Occipital lobe (tissue), 2 donors: ENCODE measurements around the gene SDR42E2. TPM values are rescaled to one million over a fixed set of nuclear protein-coding genes. Genes with fewer than 3 reads are reported as not detected.
"Not testable (repeated sequence)": the region's sequence is repeated elsewhere in the genome, so short reads cannot be mapped to it uniquely, and the experiment has no call there.

Experiments used
- DNase-seq: peaks from one replicate; lab custom pipeline; 2025; lab: John Stamatoyannopoulos, UW
- total RNA-seq: library from RNA; depleted of rRNA; stranded (reverse); fragments of >200 nt; gene quantifications from one replicate; pipeline ENCODE4 v1.2.3, GENCODE V29; 2014

SDR42E2 gene
- total RNA-seq, 1 donor from 2014 or later = not detected

DNA sequence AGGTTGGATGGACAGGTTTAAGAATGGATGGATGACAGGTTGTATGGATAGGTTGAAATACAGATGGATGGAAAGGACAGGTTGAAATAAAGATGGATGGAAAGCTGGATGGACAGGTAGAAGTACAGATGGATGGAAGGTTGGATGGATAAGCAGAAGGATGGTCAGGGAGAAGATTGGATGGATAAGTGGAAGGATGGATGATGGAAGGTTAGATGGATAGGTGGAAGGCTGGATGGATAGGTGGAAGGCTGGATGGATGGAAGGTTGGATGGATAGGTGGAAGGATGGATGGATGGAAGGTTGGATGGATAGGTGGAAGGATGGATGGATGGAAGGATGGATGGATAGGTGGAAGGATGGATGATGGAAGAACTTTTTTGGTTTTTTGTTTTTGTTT, 905 bp upstream of the SDR42E2 start:
- DNase-seq = no peak

DNA sequence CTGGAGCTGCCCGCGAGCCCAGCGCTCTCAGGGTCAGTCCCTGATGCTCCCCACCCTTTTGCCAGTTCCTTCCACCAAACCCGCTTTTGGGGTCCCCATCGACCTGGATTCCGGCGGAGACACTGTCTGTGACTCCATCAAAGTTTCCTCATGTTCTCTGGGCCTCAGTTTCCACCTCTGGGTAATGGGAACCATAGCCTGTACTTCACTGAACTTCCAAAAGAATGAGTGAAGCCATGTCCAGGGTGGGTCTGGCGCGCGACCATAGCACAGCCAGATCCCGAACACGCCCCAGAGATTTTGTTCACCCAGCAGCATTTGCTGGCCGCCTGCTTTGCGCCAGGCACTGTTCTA, 327 bp downstream of the SDR42E2 start:
- no peak for DNase-seq

GRCh38 chr16:22163806-22164205, 1.5 kb downstream of the SDR42E2 start:
- no peak for DNase-seq

- no peak for DNase-seq
These were observed 2.2 kb downstream of the SDR42E2 start for GRCh38 chr16:22164482-22164881.

DNA sequence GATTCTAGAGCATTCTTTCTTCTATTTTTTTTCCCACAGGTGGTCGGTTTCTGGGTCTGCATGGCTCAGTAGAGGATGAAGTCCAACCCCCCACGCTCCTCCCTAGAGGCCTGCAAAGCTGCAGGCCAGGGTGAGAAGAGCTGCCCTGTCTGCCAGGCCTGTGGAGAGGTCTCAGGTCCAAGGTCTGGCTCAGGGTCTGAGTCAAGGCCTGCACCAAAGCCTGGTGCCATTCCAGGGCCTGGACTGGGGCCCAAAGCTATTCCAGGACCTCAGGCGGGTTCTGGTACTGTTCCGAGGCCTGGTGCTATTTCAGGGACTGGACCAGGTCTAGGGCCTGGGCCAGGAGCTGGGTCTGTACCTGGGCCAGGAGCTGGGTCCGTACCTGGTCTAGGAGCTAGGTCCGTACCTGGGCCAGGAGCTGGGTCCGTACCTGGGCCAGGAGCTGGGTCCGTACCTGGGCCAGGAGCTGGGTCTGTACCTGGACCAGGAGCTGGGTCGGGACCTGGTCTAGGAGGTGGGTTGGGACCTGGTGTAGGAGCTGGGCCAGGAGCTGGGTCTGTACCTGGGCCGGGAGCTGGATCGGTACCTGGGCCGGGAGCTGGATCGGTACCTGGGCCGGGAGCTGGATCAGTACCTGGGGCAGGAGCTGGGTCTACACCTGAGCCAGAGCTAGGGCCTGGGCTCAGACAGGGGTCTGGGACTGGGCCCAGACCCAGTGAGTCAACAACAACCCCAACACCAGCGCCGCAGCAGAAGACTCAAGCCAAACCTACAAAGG, 3.4 kb downstream of the SDR42E2 start:
- no peak for DNase-seq

- no peak for DNase-seq
These were observed 9.6 kb downstream of the SDR42E2 start for GRCh38 chr16:22171953-22172352.

DNA sequence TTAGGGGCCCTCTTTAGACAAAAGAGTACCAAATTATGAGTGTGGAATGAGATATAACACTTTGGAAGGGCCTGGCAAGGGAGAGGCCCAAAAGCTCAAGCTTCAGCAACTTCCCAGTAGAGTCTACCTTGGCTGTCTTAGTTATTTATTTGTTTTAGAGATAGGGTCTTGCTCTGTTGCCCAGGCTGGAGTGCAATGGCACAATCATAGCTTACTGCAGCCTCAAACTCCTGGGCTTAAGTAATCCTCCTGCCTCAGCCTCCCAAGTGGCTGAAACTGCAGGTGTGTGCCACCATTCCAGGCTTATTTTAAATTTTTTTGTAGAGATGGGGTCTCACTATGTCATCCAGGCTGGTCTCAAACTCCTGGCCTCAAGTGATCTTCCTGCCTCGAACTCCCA, 10.3 kb downstream of the SDR42E2 start:
- DNase-seq = not testable (repeated sequence)

GRCh38 chr16:22174642-22175041, 12.3 kb downstream of the SDR42E2 start:
- DNase-seq = no peak

DNA sequence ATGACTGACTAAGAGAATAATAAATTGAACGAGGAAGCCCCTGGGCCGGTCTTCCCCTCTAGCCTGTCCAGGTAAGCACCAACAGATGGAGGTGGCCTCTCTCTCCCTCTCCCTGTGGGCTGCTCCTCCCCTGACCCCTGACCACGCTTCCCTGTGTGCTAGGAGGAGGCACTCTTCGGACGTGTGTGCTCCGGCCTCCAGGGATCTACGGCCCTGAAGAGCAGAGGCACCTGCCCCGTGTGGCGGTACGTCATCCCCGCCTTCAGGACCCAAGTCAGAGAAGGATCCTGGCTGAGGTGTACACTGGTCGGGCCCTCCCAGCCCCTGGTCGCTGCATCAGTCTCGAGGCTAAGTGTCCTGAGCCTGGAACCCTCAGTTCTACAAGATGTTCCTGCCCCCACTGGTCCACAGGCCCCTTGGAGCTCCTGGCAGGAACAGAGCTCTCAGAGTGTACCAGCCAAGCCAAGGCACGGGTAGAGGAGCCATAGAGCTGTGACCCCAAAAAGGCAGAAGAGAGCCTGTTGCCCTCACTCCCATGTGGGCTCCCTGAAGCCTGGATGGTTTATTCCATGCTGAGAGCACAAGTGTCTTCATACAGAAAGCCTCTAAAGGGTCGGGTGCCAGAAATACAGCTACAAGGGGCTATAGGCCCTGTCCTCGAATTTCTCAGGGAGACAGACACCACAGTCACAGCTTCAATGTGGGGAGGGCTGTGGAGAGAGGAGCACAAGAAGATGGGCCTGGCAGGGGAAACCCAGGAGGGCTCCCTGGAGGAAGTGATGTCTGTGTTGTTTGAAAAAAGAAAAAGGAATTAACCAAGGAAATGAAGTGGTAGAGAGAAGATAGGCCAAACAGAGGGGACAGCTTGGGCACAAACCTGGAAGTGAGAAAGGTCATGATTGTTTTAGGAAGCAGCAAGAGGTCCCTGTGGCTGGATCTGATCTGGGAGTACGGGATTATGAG, 15.9 kb downstream of the SDR42E2 start:
- DNase-seq = no peak

GRCh38 chr16:22181426-22181825, 19.1 kb downstream of the SDR42E2 start:
- DNase-seq = no peak

DNA sequence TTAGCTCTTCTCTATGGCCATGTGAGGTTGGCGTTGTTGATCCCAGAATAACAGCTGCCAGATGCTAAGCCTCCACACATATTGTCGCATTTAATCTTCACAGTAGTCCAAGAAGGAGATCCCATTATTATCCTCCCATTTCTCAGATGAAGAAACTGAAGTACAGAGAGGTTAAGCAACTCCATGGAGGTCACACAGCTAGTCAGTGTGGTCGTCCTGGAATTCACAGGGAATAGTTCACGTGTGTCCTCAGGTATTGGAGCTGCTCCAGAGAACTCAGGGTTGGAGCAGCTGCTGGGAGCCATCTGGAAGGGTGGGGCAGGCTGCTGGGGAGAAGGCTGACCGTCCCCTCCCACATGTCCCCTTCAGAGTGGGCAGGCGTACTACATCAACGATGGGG, 19.5 kb downstream of the SDR42E2 start:
- DNase-seq = no peak

GRCh38 chr16:22183335-22183734, 21.0 kb downstream of the SDR42E2 start:
- no peak for DNase-seq

DNA sequence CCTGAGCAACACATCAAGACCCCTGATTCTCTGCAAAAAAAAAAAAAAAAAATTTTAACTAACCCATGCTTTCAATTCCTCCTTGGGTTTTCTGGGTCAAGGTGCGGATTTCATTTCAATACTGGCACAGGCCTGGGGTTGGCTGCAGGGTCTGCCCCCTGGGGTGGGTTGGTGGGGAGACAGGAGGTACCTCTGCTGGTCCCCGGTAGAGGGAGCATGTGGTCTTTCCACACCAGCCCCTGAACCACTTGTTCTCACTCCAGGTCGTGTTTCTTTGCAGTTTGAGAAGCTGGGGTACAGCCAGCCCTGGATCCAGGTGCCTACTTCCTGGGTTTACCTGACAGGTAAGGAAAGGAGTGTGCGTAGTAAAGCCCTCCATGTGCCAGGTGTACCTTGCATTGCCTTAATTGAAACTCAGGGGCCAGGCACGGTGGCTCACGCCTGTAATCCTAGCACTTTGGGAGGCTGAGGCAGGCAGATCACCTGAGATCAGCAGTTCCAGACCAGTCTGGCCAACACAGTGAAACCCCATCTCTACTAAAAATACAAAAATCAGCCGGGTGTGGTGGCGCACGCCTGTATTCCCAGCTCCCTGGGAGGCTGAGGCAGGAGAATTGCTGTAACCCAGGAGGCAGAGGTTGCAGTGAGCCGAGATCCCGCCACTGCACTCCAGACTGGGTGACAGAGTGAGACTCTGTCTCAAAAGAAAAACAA, 21.8 kb downstream of the SDR42E2 start:
- DNase-seq = no peak

DNA sequence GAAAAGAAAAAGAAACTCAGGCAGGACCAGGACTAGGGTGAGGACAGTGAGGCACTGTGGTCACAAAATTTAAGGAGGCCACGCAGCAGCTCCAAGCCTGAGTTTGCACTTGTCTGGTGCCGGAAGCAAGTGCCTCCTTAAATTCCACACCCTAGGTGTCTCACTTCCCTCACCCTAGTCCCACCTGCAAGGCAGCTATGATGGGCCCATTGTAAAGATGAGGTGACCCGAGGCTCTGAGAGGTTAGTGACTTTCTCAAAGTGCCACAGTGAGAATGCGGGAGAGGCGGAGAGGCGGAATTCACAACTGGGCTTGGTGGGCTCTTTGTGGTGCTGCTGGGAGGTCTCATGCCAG, 22.3 kb downstream of the SDR42E2 start:
- DNase-seq = no peak

- no peak for DNase-seq
These were observed 24.2 kb downstream of the SDR42E2 start for GRCh38 chr16:22186517-22186916.

GRCh38 chr16:22188267-22188594, 25.9 kb downstream of the SDR42E2 start:
- DNase-seq = no peak

DNA sequence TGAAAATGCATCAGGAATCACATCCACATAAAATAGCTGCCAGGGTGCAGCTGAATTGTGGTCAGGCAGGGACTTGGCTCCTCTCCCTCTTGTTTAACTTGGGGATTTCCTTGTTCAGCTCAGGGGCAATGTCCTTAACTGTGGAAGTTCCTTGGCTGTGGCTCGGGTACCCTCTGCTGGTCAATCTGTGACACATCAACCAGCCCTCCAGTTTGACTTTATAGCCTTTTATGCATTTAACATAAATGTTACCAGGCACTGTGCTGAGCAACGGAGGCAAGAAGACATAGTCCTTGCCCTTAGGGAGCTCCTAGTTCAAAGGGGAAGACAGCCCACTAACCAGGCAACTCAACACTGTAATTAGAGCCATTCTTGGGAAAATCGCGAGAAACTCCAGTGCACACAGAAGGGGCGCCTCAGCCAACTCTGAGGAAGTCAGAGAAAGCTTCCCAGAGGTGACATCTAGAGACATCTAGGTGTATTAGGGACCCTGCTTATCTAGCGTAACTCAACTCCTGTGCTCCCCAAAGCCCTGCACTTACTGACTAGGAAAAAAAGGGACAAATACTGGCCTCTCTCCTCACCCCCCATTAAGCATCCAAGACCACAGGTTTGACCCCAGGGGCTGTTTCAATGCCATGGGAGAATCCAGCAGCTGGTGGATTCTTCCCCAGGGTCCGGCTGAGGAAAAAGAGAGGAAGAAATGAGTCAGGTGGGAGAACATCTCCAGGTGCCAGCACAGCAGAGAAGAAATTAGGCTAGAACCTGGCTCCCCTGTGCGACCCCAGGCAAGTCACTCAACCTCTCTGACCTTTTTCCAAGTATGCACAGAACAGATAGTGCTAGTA, 26.5 kb downstream of the SDR42E2 start:
- DNase-seq = peak; percentile 36

- DNase-seq = no peak
These were observed 27.3 kb downstream of the SDR42E2 start for GRCh38 chr16:22189473-22190080.

DNA sequence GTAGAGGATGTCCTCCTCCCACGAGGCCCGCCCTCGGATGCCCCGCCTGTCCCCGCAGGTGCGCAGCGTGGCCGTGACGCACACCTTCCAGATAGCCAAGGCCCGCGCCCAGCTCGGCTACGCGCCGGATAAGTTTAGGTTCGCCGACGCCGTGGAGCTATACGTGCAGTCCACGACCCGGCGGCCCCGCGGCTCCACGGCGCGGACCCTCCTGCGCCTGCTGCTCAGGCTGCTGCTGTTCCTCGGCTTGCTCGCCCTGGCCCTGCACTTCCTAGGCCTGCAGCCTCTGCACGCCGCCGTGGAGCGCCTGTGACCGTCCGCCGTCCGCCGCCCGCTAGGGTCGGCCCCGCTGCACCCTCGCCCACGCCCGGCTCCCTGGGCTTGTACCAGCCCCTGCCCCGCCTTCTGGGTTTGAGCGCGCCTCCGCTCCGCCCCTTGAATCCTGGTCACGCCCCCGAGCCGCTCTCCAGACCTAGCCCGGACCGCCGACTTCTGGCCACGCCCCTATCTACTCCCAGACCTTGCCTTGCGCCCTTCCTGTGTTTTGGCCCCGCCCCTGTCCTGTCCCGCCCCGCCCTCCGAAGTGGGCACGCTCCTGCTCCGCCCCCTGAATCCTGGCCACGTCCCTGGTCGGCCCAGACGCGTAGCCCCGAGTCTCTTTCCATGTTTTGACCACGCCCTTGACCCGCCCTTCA, 27.9 kb downstream of the SDR42E2 start:
- DNase-seq = no peak
